D721Med (cell line): ENCODE results near the gene SLCO1B3.

Experiments used
- DNase-seq: peaks from one replicate; pipeline ENCODE4 v3.0.0; 2011; ENCODE audit warnings: low spot score; ENCODE audit not compliant: insufficient read length
- FAIRE-seq: peaks from 2 replicates; lab custom pipeline; 2011; peaks lifted over from hg19 to GRCh38; lab: Jason Lieb, UNC
- TF ChIP-seq, protein P1 (sequence below): IDR thresholded peaks from 2 replicates; pipeline ENCODE4 v1.5.1; 2012; ENCODE audit warnings: mild to moderate bottlenecking, control low read depth; ENCODE audit not compliant: insufficient read depth; ENCODE audit errors: missing control alignments

The SLCO1B3 gene

DNA sequence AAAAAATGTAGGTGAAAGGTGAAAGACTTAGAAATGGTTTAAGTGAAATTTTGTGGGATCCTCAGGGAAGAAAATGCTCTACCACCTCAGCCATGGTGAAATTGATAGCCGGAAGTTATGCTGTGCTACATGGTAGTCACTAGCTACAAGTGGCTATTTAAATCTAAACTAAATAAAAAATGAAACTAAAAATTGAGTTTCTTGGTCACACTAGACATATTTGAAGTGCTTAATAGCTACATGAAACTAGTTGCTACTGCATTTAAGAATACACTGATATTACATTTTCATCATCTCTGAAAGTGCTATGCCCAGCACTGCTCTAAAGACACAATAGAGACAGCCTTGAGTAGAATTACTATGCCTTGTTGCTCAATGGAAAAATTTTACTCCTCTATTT is 10.3 kb upstream of the SLCO1B3 start:
- TF ChIP-seq, protein P1, sequence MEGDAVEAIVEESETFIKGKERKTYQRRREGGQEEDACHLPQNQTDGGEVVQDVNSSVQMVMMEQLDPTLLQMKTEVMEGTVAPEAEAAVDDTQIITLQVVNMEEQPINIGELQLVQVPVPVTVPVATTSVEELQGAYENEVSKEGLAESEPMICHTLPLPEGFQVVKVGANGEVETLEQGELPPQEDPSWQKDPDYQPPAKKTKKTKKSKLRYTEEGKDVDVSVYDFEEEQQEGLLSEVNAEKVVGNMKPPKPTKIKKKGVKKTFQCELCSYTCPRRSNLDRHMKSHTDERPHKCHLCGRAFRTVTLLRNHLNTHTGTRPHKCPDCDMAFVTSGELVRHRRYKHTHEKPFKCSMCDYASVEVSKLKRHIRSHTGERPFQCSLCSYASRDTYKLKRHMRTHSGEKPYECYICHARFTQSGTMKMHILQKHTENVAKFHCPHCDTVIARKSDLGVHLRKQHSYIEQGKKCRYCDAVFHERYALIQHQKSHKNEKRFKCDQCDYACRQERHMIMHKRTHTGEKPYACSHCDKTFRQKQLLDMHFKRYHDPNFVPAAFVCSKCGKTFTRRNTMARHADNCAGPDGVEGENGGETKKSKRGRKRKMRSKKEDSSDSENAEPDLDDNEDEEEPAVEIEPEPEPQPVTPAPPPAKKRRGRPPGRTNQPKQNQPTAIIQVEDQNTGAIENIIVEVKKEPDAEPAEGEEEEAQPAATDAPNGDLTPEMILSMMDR: no peak
- FAIRE-seq (no peak), DNase-seq (no peak)

DNA sequence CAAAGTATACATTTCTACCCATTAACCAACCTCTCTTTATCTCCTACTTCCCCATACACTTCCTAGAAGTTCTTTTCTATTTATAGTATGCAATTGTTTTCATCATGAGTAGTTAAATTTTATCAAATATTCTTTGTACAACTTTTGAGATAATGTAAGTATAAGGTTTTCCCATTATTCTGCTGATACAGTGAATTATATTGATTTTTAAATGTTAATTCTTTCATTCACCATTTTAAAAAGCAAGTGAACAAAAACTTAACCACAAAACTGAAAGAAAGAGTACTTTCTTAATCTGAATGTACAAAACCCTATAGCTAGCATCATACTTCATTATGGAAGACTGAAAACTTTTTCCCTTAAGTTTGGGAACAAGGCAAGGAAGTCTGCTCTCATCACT is 9.5 kb upstream of the SLCO1B3 start:
- no peak for DNase-seq
- FAIRE-seq: no peak
- TF ChIP-seq, protein P1: no peak

DNA sequence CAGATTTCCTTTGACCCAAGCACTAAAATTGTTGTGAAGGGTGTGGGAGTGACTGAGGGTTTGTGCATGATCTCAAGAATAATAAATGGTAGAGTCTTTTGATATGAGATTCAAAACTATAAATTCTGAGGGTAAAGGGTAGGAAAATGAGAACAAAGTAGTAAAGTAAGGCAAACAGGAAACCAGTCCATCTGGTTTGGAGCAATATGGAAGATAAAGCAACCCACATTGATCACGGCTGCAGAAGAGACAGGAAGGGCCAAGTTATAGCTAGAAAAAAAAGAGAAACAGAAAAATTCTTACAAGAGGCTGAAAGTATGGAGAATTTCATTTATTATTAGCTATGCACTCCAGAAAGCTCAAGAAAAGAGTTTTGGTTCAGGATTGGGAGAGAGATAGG is 4.6 kb upstream of the SLCO1B3 start:
- FAIRE-seq (no peak), DNase-seq (no peak)
- TF ChIP-seq, protein P1: no peak

DNA sequence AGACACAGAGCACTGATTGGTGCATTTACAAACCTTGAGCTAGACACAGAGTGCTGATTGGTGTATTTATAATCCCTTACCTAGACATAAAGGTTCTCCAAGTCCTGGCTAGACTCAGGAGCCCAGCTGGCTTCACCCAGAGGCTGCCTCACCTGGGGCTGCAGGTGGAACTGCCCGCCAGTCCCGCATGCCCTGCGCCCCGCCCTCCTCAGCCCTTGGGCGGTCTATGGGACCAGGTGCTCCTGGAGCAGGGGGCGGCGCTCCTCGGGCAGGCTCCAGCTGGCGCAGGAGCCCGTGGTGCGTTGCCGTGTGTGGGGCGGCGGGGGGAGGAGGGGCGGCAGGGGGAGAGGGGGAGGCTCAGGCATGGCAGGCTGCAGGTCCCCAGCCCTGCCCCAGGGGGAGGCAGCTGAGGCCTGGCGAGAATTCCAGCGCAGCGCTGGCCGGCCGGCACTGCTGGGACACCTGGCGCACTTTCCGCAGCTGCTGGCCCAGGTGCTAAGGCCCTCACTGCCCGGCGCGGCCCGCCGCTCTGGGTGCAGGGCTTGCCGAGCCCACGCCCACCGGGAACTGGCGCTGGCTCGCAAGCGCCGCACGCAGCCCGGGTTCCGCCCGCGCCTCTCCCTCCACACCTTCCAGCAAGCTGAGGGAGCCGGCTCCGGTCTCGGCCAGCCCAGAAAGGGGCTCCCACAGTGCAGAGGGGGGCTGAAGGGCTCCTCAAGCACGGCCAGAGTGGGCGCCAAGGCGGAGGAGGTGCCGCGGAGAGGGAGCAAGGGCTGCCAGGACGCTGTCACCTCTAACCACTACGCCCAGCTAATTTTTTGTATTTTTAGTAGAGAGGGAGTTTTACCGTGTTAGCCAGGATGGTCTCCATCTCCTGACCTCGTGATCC is 3.1 kb upstream of the SLCO1B3 start:
- FAIRE-seq: no peak
- TF ChIP-seq, protein P1: no peak
- DNase-seq: no peak

DNA sequence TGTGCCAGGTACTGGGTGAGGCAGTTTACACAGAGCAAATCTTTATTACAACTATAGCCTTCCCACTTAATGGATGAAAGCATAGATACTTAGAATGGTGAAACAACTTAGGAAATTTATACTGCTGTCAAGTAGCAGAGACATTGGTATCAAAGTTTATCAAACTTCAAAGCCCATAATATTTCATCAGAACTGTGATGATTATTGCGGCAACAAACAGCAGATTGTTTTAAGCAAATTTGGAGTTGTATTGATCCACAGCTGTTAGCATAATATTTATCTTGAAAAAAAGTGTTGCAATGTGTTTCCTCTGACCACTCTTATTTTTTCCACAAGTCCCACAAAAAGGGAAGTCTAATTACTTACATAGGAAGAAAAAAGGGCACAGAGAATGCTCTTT is 2.0 kb upstream of the SLCO1B3 start:
- TF ChIP-seq, protein P1: no peak
- no peak for FAIRE-seq
- DNase-seq: no peak

DNA sequence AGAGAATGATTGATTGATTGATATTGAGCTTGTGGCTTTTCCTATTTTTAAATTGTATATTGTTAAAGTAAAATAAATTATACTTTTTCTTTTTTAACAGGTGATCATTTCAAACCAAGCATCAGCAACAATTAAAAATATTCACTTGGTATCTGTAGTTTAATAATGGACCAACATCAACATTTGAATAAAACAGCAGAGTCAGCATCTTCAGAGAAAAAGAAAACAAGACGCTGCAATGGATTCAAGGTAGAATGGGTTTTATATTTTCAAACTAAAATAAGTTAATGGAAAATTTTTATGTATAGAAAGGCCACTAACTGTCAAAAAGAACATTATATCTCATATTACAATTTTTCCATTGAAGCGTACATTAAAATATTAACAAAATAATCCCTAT is 5.1 kb downstream of the SLCO1B3 start:
- FAIRE-seq: no peak
- TF ChIP-seq, protein P1: no peak

DNA sequence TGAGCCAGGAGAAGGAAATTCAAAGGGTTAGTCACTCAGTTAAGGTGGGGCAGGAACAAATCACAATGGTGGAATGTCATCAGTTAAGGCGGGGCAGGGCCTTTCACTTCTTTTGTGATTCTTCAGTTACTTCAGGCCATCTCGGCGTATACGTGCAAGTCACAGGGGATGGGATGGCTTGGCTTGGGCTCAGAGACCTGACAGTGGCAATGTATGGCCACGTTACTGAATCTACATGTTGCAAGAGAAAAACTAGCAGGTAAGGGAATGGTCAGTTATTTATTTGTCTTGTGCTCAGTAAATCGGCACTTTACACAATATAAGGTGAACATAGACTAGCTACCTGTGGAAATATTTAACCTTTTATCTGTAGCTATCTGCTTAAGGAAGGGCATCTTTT is 11.9 kb downstream of the SLCO1B3 start:
- DNase-seq: no peak
- FAIRE-seq: no peak
- TF ChIP-seq, protein P1: no peak

More for the DNA sequence above, 5.1 kb downstream of the SLCO1B3 start:
- no peak for DNase-seq
